ENCODE measurements around the gene ST3GAL4. TPM values are rescaled to one million over a fixed set of nuclear protein-coding genes. Genes with fewer than 3 reads are reported as not detected.

Gene ST3GAL4
- total and polyA plus RNA-seq, 4 donors: 25.4 to 36.3 (median 28.2) TPM

DNA sequence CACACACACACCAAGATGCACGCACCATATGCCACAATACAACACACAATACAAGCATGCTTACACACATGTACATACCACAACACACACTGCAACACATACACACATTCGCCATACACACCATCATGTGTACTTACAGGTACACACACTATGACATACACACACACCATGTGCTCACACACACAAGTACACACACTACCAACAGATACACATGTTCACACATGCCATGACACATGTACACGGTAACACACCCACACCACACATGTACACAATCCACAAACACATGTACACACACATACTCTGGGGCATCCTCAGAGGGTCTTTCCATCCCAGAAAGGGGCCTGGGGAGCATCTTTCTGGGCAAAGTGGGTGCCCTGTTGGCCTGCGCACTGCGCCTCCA, 82.2 kb downstream of the ST3GAL4 start:
- intact Hi-C loops (cut with DNase I): no loop called here
- H3K4me3 ChIP-seq (ENCODE audit: low read length in 2 of 2): no peak overlapping the region
- H3K36me3 ChIP-seq (ENCODE audit: control insufficient read depth in 1 of 2, insufficient read depth in 2 of 2, low read length in 1 of 2): no peaks in the 10 kb centered on the region
- no peaks in the 10 kb centered on the region for H3K9me3 ChIP-seq (ENCODE audit: control insufficient read depth, low read length)
- ATAC-seq (ENCODE audit: low FRiP score): no peak
- DNase-seq: no peak
- H3K27ac ChIP-seq (ENCODE audit: low read depth in 1 of 2, low read length in 2 of 2): no peak overlapping the region
- WGBS, 2 donors: 97 to 98% methylated on average over 5 of the region's 5 CpGs
- H3K4me1 ChIP-seq (ENCODE audit: control insufficient read depth in 1 of 2, insufficient read depth in 2 of 2, low read length in 2 of 2): no peaks in the 10 kb centered on the region
- no peaks in the 10 kb centered on the region for H3K27me3 ChIP-seq (ENCODE audit: control insufficient read depth in 1 of 2, insufficient read depth in 2 of 2, low read length in 1 of 2)

DNA sequence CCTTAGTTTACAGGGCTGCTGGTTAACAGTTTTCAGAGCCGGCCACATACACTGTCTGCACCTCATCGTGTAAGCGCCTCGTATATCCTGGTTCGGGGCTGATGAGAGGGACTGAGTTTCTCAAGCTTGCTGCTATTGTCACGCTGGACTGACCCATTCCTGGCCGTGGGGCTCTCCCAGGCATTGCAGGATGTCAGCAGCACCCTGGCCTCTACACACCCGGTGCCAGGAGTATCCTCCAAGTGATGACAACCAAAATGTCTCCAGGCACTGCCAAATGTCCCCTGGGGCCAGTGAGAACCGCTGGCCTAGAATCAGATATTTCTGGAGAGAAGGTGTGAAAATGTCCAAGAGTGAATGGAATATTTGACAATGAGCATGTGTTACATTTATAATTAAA, 82.8 kb downstream of the ST3GAL4 start:
- Histone ChIP-seq H3K27ac (ENCODE audit: low read depth in 1 of 2, low read length in 2 of 2) (no peak overlapping the region), H3K4me1 (ENCODE audit: control insufficient read depth in 1 of 2, insufficient read depth in 2 of 2, low read length in 2 of 2) (no peaks in the 10 kb centered on the region), H3K36me3 (ENCODE audit: control insufficient read depth in 1 of 2, insufficient read depth in 2 of 2, low read length in 1 of 2) (no peaks in the 10 kb centered on the region), H3K9me3 (ENCODE audit: control insufficient read depth, low read length) (no peaks in the 10 kb centered on the region), H3K4me3 (ENCODE audit: low read length in 2 of 2) (no peak overlapping the region), H3K27me3 (ENCODE audit: control insufficient read depth in 1 of 2, insufficient read depth in 2 of 2, low read length in 1 of 2) (no peaks in the 10 kb centered on the region)
- 63 to 66% methylated on average over 9 of the region's 9 CpGs for WGBS, 2 donors
- DNase-seq (no peak), ATAC-seq (ENCODE audit: low FRiP score) (no peak)
- intact Hi-C loops (cut with DNase I): no loop called here

DNA sequence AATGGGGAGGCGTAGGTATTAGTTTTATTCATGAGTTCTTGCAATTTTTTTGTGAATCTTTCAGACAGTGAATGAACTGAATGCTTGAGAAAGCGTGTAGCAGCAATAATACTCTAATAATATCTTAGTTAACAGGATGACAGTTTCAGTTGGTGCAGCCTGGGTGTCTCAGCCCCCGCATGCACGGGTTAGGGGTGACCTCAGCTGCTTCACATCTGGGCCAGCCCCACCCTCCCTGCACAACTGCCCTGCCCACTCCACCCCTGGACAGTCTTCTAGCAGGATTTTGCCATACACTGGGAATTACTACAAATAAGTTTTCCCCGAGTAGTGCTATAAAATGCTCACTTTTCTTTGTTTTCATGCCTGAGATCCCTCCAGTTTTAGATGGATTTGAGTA, 83.2 kb downstream of the ST3GAL4 start:
- DNase-seq: no peak
- Histone ChIP-seq H3K9me3 (ENCODE audit: control insufficient read depth, low read length) (no peaks in the 10 kb centered on the region), H3K4me3 (ENCODE audit: low read length in 2 of 2) (no peak overlapping the region), H3K4me1 (ENCODE audit: control insufficient read depth in 1 of 2, insufficient read depth in 2 of 2, low read length in 2 of 2) (no peaks in the 10 kb centered on the region), H3K27me3 (ENCODE audit: control insufficient read depth in 1 of 2, insufficient read depth in 2 of 2, low read length in 1 of 2) (no peaks in the 10 kb centered on the region), H3K36me3 (ENCODE audit: control insufficient read depth in 1 of 2, insufficient read depth in 2 of 2, low read length in 1 of 2) (no peaks in the 10 kb centered on the region), H3K27ac (ENCODE audit: low read depth in 1 of 2, low read length in 2 of 2) (no peak overlapping the region)
- no peak for ATAC-seq (ENCODE audit: low FRiP score)
- WGBS, 2 donors: 50 to 69% methylated on average over 5 of the region's 5 CpGs
- intact Hi-C loops (cut with DNase I): no loop called here

DNA sequence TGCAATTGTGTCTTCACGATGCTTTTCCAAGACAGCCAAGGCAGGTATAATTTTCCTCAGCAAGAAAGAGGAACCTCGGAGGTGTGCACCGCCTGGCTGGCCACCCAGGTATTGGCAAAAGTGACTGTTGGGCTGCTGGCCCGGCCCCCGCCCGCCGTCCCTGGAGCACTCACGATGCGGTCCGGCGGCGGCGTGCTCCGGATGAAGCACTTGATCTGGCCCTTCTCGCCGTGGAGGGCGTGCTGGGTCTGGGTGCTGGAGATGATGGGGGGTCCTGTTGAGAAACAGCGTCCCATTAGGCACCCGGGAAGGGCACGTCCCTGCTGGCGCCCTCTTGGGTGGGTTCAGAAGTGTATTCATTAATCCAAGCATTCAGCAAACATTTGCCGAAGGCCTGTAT, 84.8 kb downstream of the ST3GAL4 start:
- Histone ChIP-seq H3K4me3 (ENCODE audit: low read length in 2 of 2) (no peak overlapping the region), H3K4me1 (ENCODE audit: control insufficient read depth in 1 of 2, insufficient read depth in 2 of 2, low read length in 2 of 2) (no peaks in the 10 kb centered on the region), H3K27ac (ENCODE audit: low read depth in 1 of 2, low read length in 2 of 2) (no peak overlapping the region), H3K27me3 (ENCODE audit: control insufficient read depth in 1 of 2, insufficient read depth in 2 of 2, low read length in 1 of 2) (no peaks in the 10 kb centered on the region), H3K36me3 (ENCODE audit: control insufficient read depth in 1 of 2, insufficient read depth in 2 of 2, low read length in 1 of 2) (no peaks in the 10 kb centered on the region), H3K9me3 (ENCODE audit: control insufficient read depth, low read length) (no peaks in the 10 kb centered on the region)
- no peak for DNase-seq
- WGBS, 2 donors: 69 to 75% methylated on average over 22 of the region's 22 CpGs
- intact Hi-C loops (cut with DNase I): loop anchor here (2.0 to 5.0 kb wide), 3 partner anchors 41 to 907 kb away; no protein-coding TSS in a partner anchor
- no peak for ATAC-seq (ENCODE audit: low FRiP score)

- H3K36me3 ChIP-seq (ENCODE audit: control insufficient read depth in 1 of 2, insufficient read depth in 2 of 2, low read length in 1 of 2): no peaks in the 10 kb centered on the region
- H3K9me3 ChIP-seq (ENCODE audit: control insufficient read depth, low read length): no peaks in the 10 kb centered on the region
- H3K4me3 ChIP-seq (ENCODE audit: low read length in 2 of 2): no peak overlapping the region
- H3K4me1 ChIP-seq (ENCODE audit: control insufficient read depth in 1 of 2, insufficient read depth in 2 of 2, low read length in 2 of 2): no peaks in the 10 kb centered on the region
- ATAC-seq (ENCODE audit: low FRiP score): peak; percentile 84
- 23 to 24% methylated on average over 21 of the region's 21 CpGs for WGBS, 2 donors
- DNase-seq: peak; percentile 73 to 91
- intact Hi-C loops (cut with DNase I): loop anchor here (2.0 to 5.0 kb wide), 3 partner anchors 40 to 906 kb away; no protein-coding TSS in a partner anchor
- no peaks in the 10 kb centered on the region for H3K27me3 ChIP-seq (ENCODE audit: control insufficient read depth in 1 of 2, insufficient read depth in 2 of 2, low read length in 1 of 2)
- H3K27ac ChIP-seq (ENCODE audit: low read depth in 1 of 2, low read length in 2 of 2): no peak overlapping the region
Measured at GRCh38 chr11:126440792-126441514, 85.5 kb downstream of the ST3GAL4 start.

DNA sequence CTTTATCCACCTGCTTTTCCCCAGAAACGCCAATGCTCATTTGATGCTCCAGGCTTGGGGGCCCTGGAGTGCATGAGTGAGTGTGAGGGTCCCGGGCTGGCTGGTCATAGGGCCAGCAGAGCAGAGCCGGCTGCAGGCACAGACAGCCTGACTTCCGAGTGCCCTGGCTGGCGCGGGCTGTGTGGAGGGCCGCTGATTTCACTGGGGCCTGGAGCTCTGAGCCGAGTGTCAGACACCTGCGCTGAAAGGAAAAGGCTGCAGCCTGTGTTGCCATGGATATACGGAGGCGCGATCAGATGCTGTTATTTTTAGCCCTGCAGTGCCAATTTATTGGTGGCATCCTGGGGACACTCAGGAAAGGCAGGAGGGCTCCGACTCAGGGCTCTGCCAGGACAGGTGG, 87.6 kb downstream of the ST3GAL4 start:
- no peak for ATAC-seq (ENCODE audit: low FRiP score)
- WGBS, 2 donors: 60 to 70% methylated on average over 13 of the region's 13 CpGs
- Histone ChIP-seq H3K27me3 (ENCODE audit: control insufficient read depth in 1 of 2, insufficient read depth in 2 of 2, low read length in 1 of 2) (no peaks in the 10 kb centered on the region), H3K4me1 (ENCODE audit: control insufficient read depth in 1 of 2, insufficient read depth in 2 of 2, low read length in 2 of 2) (no peaks in the 10 kb centered on the region), H3K9me3 (ENCODE audit: control insufficient read depth, low read length) (no peaks in the 10 kb centered on the region), H3K27ac (ENCODE audit: low read depth in 1 of 2, low read length in 2 of 2) (no peak overlapping the region), H3K4me3 (ENCODE audit: low read length in 2 of 2) (no peak overlapping the region), H3K36me3 (ENCODE audit: control insufficient read depth in 1 of 2, insufficient read depth in 2 of 2, low read length in 1 of 2) (no peaks in the 10 kb centered on the region)
- no peak for DNase-seq
- intact Hi-C loops (cut with DNase I): loop anchor here (5.0 kb wide), 2 partner anchors 549 to 904 kb away; no protein-coding TSS in a partner anchor

DNA sequence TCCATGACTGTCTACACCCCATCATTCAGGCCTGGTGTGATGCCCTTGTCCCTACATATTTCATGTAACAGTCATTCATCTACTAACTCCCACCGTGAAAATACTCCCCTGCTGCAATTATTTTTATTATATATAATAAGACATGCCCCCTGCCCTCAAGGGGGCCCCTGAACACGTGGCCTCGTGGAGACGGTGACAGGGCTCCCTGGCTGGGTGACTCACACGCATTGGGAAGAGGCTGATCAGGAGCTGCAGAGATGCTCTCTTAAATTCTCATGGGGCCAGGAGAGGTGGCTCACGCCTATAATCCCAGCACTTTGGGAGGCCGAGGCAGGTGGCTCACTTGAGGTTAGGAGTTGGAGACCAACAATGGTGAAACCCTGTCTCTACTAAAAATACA, 88.6 kb downstream of the ST3GAL4 start:
- intact Hi-C loops (cut with DNase I): loop anchor here (5.0 kb wide), 2 partner anchors 548 to 903 kb away; no protein-coding TSS in a partner anchor

DNA sequence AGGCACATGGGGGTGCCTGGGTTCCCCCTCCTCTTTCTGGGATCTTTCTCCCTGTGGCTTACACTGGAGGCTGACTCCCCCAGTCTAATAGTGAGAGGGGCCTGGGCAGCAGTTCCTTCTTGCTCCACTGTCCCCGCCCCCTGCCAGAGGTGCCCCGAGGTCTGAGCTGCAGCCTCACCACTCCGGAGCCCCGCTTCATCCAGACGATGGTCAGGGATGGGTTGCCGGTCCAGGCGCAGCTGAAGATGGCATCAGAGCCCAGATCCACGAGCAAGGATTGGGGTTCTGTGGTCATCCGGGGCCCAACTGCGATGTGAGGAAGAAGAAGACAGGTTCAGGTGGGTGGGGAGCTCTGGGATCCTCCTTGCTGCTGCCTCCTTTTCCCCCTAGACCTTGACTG, 91.1 kb downstream of the ST3GAL4 start:
- no peaks in the 10 kb centered on the region for H3K4me1 ChIP-seq (ENCODE audit: control insufficient read depth in 1 of 2, insufficient read depth in 2 of 2, low read length in 2 of 2)
- intact Hi-C loops (cut with DNase I): no loop called here
- no peak overlapping the region for H3K4me3 ChIP-seq (ENCODE audit: low read length in 2 of 2)
- no peak overlapping the region for H3K27ac ChIP-seq (ENCODE audit: low read depth in 1 of 2, low read length in 2 of 2)
- WGBS, 2 donors: 84% methylated on average over 10 of the region's 10 CpGs
- H3K9me3 ChIP-seq (ENCODE audit: control insufficient read depth, low read length): no peaks in the 10 kb centered on the region
- no peaks in the 10 kb centered on the region for H3K36me3 ChIP-seq (ENCODE audit: control insufficient read depth in 1 of 2, insufficient read depth in 2 of 2, low read length in 1 of 2)
- ATAC-seq (ENCODE audit: low FRiP score) (no peak), DNase-seq (no peak)
- H3K27me3 ChIP-seq (ENCODE audit: control insufficient read depth in 1 of 2, insufficient read depth in 2 of 2, low read length in 1 of 2): no peaks in the 10 kb centered on the region

More for the DNA sequence above, 88.6 kb downstream of the ST3GAL4 start:
- Histone ChIP-seq H3K9me3 (ENCODE audit: control insufficient read depth, low read length) (no peaks in the 10 kb centered on the region), H3K4me3 (ENCODE audit: low read length in 2 of 2) (no peak overlapping the region), H3K4me1 (ENCODE audit: control insufficient read depth in 1 of 2, insufficient read depth in 2 of 2, low read length in 2 of 2) (no peaks in the 10 kb centered on the region), H3K27me3 (ENCODE audit: control insufficient read depth in 1 of 2, insufficient read depth in 2 of 2, low read length in 1 of 2) (no peaks in the 10 kb centered on the region), H3K36me3 (ENCODE audit: control insufficient read depth in 1 of 2, insufficient read depth in 2 of 2, low read length in 1 of 2) (no peaks in the 10 kb centered on the region), H3K27ac (ENCODE audit: low read depth in 1 of 2, low read length in 2 of 2) (no peak overlapping the region)
- ATAC-seq (ENCODE audit: low FRiP score) (no peak), DNase-seq (no peak)
- WGBS, 2 donors: 84 to 86% methylated on average over 7 of the region's 7 CpGs

- DNase-seq: no peak
- Histone ChIP-seq H3K4me1 (ENCODE audit: control insufficient read depth in 1 of 2, insufficient read depth in 2 of 2, low read length in 2 of 2) (no peaks in the 10 kb centered on the region), H3K4me3 (ENCODE audit: low read length in 2 of 2) (no peak overlapping the region), H3K9me3 (ENCODE audit: control insufficient read depth, low read length) (no peaks in the 10 kb centered on the region), H3K27ac (ENCODE audit: low read depth in 1 of 2, low read length in 2 of 2) (no peak overlapping the region), H3K36me3 (ENCODE audit: control insufficient read depth in 1 of 2, insufficient read depth in 2 of 2, low read length in 1 of 2) (no peaks in the 10 kb centered on the region), H3K27me3 (ENCODE audit: control insufficient read depth in 1 of 2, insufficient read depth in 2 of 2, low read length in 1 of 2) (no peaks in the 10 kb centered on the region)
- intact Hi-C loops (cut with DNase I): no loop called here
- WGBS, 2 donors: 89 to 98% methylated on average over 7 of the region's 7 CpGs
- no peak for ATAC-seq (ENCODE audit: low FRiP score)
Measured at GRCh38 chr11:126450198-126450597, 94.7 kb downstream of the ST3GAL4 start.

All from aorta (tissue), 5 donors.